CD4-positive, alpha-beta memory T cell (primary cell): Measurements from ENCODE around the gene EFNA3. TPM values are rescaled to one million over a fixed set of nuclear protein-coding genes. Genes with fewer than 3 reads are reported as not detected.

Experiments
- CTCF ChIA-PET: fragments of 350-600 bp; sonication (Branson Sonifier 250); formaldehyde crosslinking; loops from one replicate; lab custom pipeline; 2021; ENCODE audit warnings: inconsistent platforms; ENCODE audit not compliant: partially characterized antibody; lab: Charles Lee
- POLR2A ChIA-PET: fragments of 350-600 bp; sonication (Branson Sonifier 250); formaldehyde crosslinking; loops from one replicate; lab custom pipeline; 2021; ENCODE audit not compliant: partially characterized antibody; lab: Charles Lee
- DNase-seq, 5 donors: peaks; one replicate each; pipeline versions ENCODE4 v3.0.0 to v3.0.0-alpha.2; 2020 to 2022; ENCODE audit warnings: mixed read lengths in 1 of 5
- H3K27ac ChIP-seq: one replicate; pipeline ENCODE4 v1.7.0; 2013; ENCODE audit warnings: low read depth, low read length
- H3K27me3 ChIP-seq: 2 replicates; pipeline ENCODE4 v1.7.0; 2013; ENCODE audit warnings: mild to moderate bottlenecking, low read length, moderate library complexity; ENCODE audit not compliant: insufficient read depth
- H3K36me3 ChIP-seq: 2 replicates; pipeline ENCODE4 v1.7.0; 2013; ENCODE audit warnings: mild to moderate bottlenecking, low read length, moderate library complexity; ENCODE audit not compliant: insufficient read depth
- H3K4me1 ChIP-seq: 2 replicates; pipeline ENCODE4 v1.7.0; 2013; ENCODE audit warnings: mild to moderate bottlenecking, low read length, moderate library complexity; ENCODE audit not compliant: insufficient read depth
- H3K4me3 ChIP-seq, 2 donors: one replicate each; pipeline ENCODE4 v1.7.0; 2013; ENCODE audit warnings: low read length in 2 of 2, mild to moderate bottlenecking in 1 of 2
- H3K9me3 ChIP-seq, 2 donors: one replicate each; pipeline ENCODE4 v1.7.0; 2013; ENCODE audit warnings: low read length in 2 of 2, control low read depth in 1 of 2; ENCODE audit not compliant: control insufficient read depth in 1 of 2
- H3K27ac Mint-ChIP-seq, 7 donors: one replicate each; pipeline ENCODE4 v1.8.0; 2020 to 2021; ENCODE audit warnings: mixed read lengths in 7 of 7, mild to moderate bottlenecking in 6 of 7, inconsistent platforms in 3 of 7, moderate library complexity in 3 of 7
- H3K27me3 Mint-ChIP-seq, 2 donors: one replicate each; pipeline ENCODE4 v1.8.0; 2020 to 2021; ENCODE audit warnings: mixed read lengths in 2 of 2
- H3K36me3 Mint-ChIP-seq, 2 donors: one replicate each; pipeline ENCODE4 v1.8.0; 2020 to 2021; ENCODE audit warnings: mixed read lengths in 2 of 2, inconsistent platforms in 1 of 2, mild to moderate bottlenecking in 1 of 2
- H3K4me1 Mint-ChIP-seq, 4 donors: one replicate each; pipeline ENCODE4 v1.8.0; 2020 to 2021; ENCODE audit warnings: mixed read lengths in 4 of 4, mild to moderate bottlenecking in 1 of 4
- H3K4me3 Mint-ChIP-seq, 8 donors: one replicate each; pipeline ENCODE4 v1.8.0; 2020 to 2021; ENCODE audit warnings: mixed read lengths in 8 of 8, mild to moderate bottlenecking in 7 of 8, moderate library complexity in 6 of 8, inconsistent platforms in 3 of 8
- H3K9me3 Mint-ChIP-seq, 8 donors: one replicate each; pipeline ENCODE4 v1.8.0; 2020 to 2021; ENCODE audit warnings: mixed read lengths in 8 of 8, mild to moderate bottlenecking in 5 of 8, inconsistent platforms in 3 of 8, moderate library complexity in 1 of 8
- intact Hi-C: fragments of 100-400 bp; cut with micrococcal nuclease; formaldehyde crosslinking; loops from one replicate; pipeline ENCODE4 v1.15.1; 2023
- polyA plus RNA-seq, 2 donors: library from polyadenylated mRNA; unstranded; fragments of 300-500 nt; fragmentation: Illumina TruSeq; gene quantifications; one replicate each; pipeline ENCODE4 v1.2.3, GENCODE V29; 2021
- total RNA-seq, 2 experiments: library from RNA; stranded (reverse); gene quantifications; one replicate each; pipeline ENCODE4 v1.2.3, GENCODE V29; 2021

Gene EFNA3
- total and polyA plus RNA-seq, 4 experiments from 2014 or later = 0.34 to 4.3 (median 1.7) TPM

GRCh38 chr1:155126556-155127104 is 48.0 kb downstream of the EFNA3 start:
- peaks cover 0 to 2% (median 0%) of the 10 kb centered on the region in 8 donors for H3K9me3 Mint-ChIP-seq
- POLR2A ChIA-PET = no interaction called here
- intact Hi-C loops = loop anchor here (2.0 to 5.0 kb wide), 2 partner anchors 14 to 34 kb away; partner anchors contain the start of gene DPM3
- H3K4me1 ChIP-seq = peaks cover 32% of the 10 kb centered on the region
- H3K4me1 Mint-ChIP-seq = peaks cover 18 to 42% (median 27%) of the 10 kb centered on the region in 4 donors
- peak; percentile 33 to 63 (median 40) for DNase-seq
- peaks cover 9 to 15% of the 10 kb centered on the region in 2 donors for H3K27me3 Mint-ChIP-seq
- H3K27ac Mint-ChIP-seq = peak overlapping the region in 4 of 7 donors; percentile 15 to 78 (median 72)
- H3K36me3 ChIP-seq = no peaks in the 10 kb centered on the region
- no peaks in the 10 kb centered on the region for H3K9me3 ChIP-seq
- peaks cover 12% of the 10 kb centered on the region for H3K27me3 ChIP-seq
- H3K4me3 ChIP-seq = peak overlapping the region; percentile 52 to 58
- no peak overlapping the region for H3K27ac ChIP-seq
- CTCF ChIA-PET = no interaction called here
- H3K36me3 Mint-ChIP-seq = no peaks in the 10 kb centered on the region
- H3K4me3 Mint-ChIP-seq = peak overlapping the region; percentile 80 to 94 (median 89)

GRCh38 chr1:155127105-155127966 is 48.7 kb downstream of the EFNA3 start, which contains the start of gene EFNA1:
TSS of gene EFNA1 (plus strand) at chr1:155127876. CDS start at chr1:155127978, 102 bp downstream.
- Histone ChIP-seq H3K4me1 (peaks cover 32% of the 10 kb centered on the region), H3K36me3 (no peaks in the 10 kb centered on the region), H3K27ac (no peak within 1 kb of the TSS), H3K4me3 (peak within 1 kb of the TSS; percentile 52 to 58), H3K9me3 (no peaks in the 10 kb centered on the region), H3K27me3 (peaks cover 12% of the 10 kb centered on the region)
- peak in 4 of 5 donors; percentile 31 to 47 (median 38) for DNase-seq
- Mint-ChIP-seq H3K4me1 (peaks cover 18 to 45% (median 27%) of the 10 kb centered on the region in 4 donors), H3K36me3 (no peaks in the 10 kb centered on the region), H3K4me3 (peak within 1 kb of the TSS; percentile 80 to 94 (median 89)), H3K27ac (peak within 1 kb of the TSS; percentile 15 to 78 (median 71)), H3K27me3 (peaks cover 9 to 15% of the 10 kb centered on the region in 2 donors), H3K9me3 (peaks cover 0 to 2% (median 0%) of the 10 kb centered on the region in 8 donors)
- ChIA-PET POLR2A (no interaction called here), CTCF (interaction anchor here (1.0 kb wide), 1 partner anchor 42 kb away, joined by 3 read pairs; no protein-coding TSS in a partner anchor)
- intact Hi-C loops = loop anchor here (2.0 to 5.0 kb wide), 2 partner anchors 13 to 35 kb away; partner anchors contain the start of gene DPM3

GRCh38 chr1:155127967-155128754 is 49.5 kb downstream of the EFNA3 start:
- POLR2A ChIA-PET = interaction anchor here (0.5 to 1.4 kb wide), 4 partner anchors 12 to 116 kb away, joined by 3 read pairs; partner anchors contain the start of gene DPM3
- Mint-ChIP-seq H3K4me1 (peaks cover 18 to 47% (median 27%) of the 10 kb centered on the region in 4 donors), H3K27me3 (peaks cover 9 to 15% of the 10 kb centered on the region in 2 donors), H3K27ac (peak overlapping the region in 5 of 7 donors; percentile 14 to 72 (median 71)), H3K4me3 (peak overlapping the region; percentile 72 to 87 (median 80)), H3K36me3 (no peaks in the 10 kb centered on the region), H3K9me3 (peaks cover 0 to 2% (median 0%) of the 10 kb centered on the region in 8 donors)
- no peak for DNase-seq
- intact Hi-C loops = loop anchor here (2.0 to 5.0 kb wide), 2 partner anchors 13 to 36 kb away; partner anchors contain the start of gene DPM3
- H3K9me3 ChIP-seq = no peaks in the 10 kb centered on the region
- CTCF ChIA-PET = interaction anchor here (0.7 to 2.7 kb wide), 4 partner anchors 37 to 83 kb away, joined by 3 to 18 read pairs (median 3); partner anchors contain the start of gene KRTCAP2
- H3K4me1 ChIP-seq = peaks cover 32% of the 10 kb centered on the region
- peak overlapping the region; percentile 2 to 58 for H3K4me3 ChIP-seq
- H3K36me3 ChIP-seq = no peaks in the 10 kb centered on the region
- H3K27ac ChIP-seq = no peak overlapping the region
- peaks cover 12% of the 10 kb centered on the region for H3K27me3 ChIP-seq

- POLR2A ChIA-PET = interaction anchor here (0.6 to 1.4 kb wide), 3 partner anchors 11 to 115 kb away, joined by 3 read pairs; partner anchors contain the start of gene DPM3
Observed at GRCh38 chr1:155128755-155129473, 50.3 kb downstream of the EFNA3 start.

GRCh38 chr1:155130272-155131006 is 51.8 kb downstream of the EFNA3 start:
- DNase-seq = no peak
- ChIA-PET POLR2A (interaction anchor here (1.2 kb wide), 2 partner anchors 43 to 52 kb away, joined by 3 read pairs; partner anchors contain the start of genes EFNA3 and KRTCAP2), CTCF (interaction anchor here (0.6 to 2.7 kb wide), 5 partner anchors 13 to 102 kb away, joined by 3 to 18 read pairs (median 3); no protein-coding TSS in a partner anchor)
- Mint-ChIP-seq H3K9me3 (peaks cover 0 to 2% (median 0%) of the 10 kb centered on the region in 8 donors), H3K4me3 (no peak overlapping the region), H3K27ac (peak overlapping the region in 3 of 7 donors; percentile 2 to 59 (median 29)), H3K36me3 (peaks cover 0 to 5% of the 10 kb centered on the region in 2 donors), H3K27me3 (peaks cover 9 to 15% of the 10 kb centered on the region in 2 donors), H3K4me1 (peaks cover 25 to 61% (median 36%) of the 10 kb centered on the region in 4 donors)
- intact Hi-C loops = no loop called here
- Histone ChIP-seq H3K36me3 (no peaks in the 10 kb centered on the region), H3K4me1 (peaks cover 40% of the 10 kb centered on the region), H3K27me3 (peaks cover 12% of the 10 kb centered on the region), H3K27ac (no peak overlapping the region), H3K4me3 (no peak overlapping the region), H3K9me3 (no peaks in the 10 kb centered on the region)

More at GRCh38 chr1:155128755-155129473, 50.3 kb downstream of the EFNA3 start:
- Histone ChIP-seq H3K36me3 (no peaks in the 10 kb centered on the region), H3K27me3 (peaks cover 12% of the 10 kb centered on the region), H3K9me3 (no peaks in the 10 kb centered on the region), H3K27ac (no peak overlapping the region), H3K4me1 (peaks cover 32% of the 10 kb centered on the region), H3K4me3 (no peak overlapping the region)
- DNase-seq = no peak
- H3K4me1 Mint-ChIP-seq = peaks cover 18 to 51% (median 27%) of the 10 kb centered on the region in 4 donors
- H3K4me3 Mint-ChIP-seq = peak overlapping the region; percentile 72 to 87 (median 80)
- CTCF ChIA-PET = interaction anchor here (0.5 to 2.7 kb wide), 4 partner anchors 37 to 520 kb away, joined by 3 to 18 read pairs (median 4); partner anchors contain the start of gene KRTCAP2
- peaks cover 0 to 2% (median 0%) of the 10 kb centered on the region in 8 donors for H3K9me3 Mint-ChIP-seq
- peaks cover 9 to 15% of the 10 kb centered on the region in 2 donors for H3K27me3 Mint-ChIP-seq
- intact Hi-C loops = loop anchor here (5.0 kb wide), 1 partner anchor 37 kb away; no protein-coding TSS in a partner anchor
- no peaks in the 10 kb centered on the region for H3K36me3 Mint-ChIP-seq
- peak overlapping the region; percentile 13 to 72 (median 47) for H3K27ac Mint-ChIP-seq
